SJSA1 (cell line): Measurements from ENCODE around the gene SLC26A6. TPM values are rescaled to one million over a fixed set of nuclear protein-coding genes. Genes with fewer than 3 reads are reported as not detected.

ENCODE experiments used
- DNase-seq, 2 experiments: peaks; one replicate each; pipeline ENCODE4 v3.0.0-alpha.2; 2015 to 2020; ENCODE audit warnings: low spot score in 2 of 2, low read depth in 1 of 2
- H3K27ac ChIP-seq: fragments of 250-450 bp; sonication (Bioruptor Pico); 2 replicates; pipeline ENCODE4 v1.5.1; 2020; ENCODE audit warnings: mild to moderate bottlenecking, moderate library complexity
- H3K27me3 ChIP-seq: fragments of 250-450 bp; sonication (Bioruptor Pico); replicated peaks from 2 replicates; pipeline ENCODE4 v1.5.1; 2020; ENCODE audit warnings: mild to moderate bottlenecking, moderate library complexity
- H3K36me3 ChIP-seq: fragments of 250-450 bp; sonication (Bioruptor Pico); 2 replicates; pipeline ENCODE4 v1.5.1; 2020; ENCODE audit warnings: mild to moderate bottlenecking
- H3K4me1 ChIP-seq: fragments of 250-450 bp; sonication (Bioruptor Pico); replicated peaks from 2 replicates; pipeline ENCODE4 v1.6.1; 2021; ENCODE audit warnings: mild to moderate bottlenecking
- H3K4me3 ChIP-seq: fragments of 250-450 bp; sonication (Bioruptor Pico); 2 replicates; pipeline ENCODE4 v1.5.1; 2020; ENCODE audit warnings: mild to moderate bottlenecking
- H3K9me3 ChIP-seq: fragments of 250-450 bp; sonication (Bioruptor Pico); replicated peaks from 2 replicates; pipeline ENCODE4 v1.5.1; 2020; ENCODE audit warnings: mild to moderate bottlenecking
- total RNA-seq: library from RNA; depleted of rRNA; stranded (reverse); fragments of >200 nt; shearing (Covaris generic); gene quantifications from 2 replicates; pipeline ENCODE4 v1.2.3, GENCODE V29; 2014

SLC26A6 gene
- total RNA-seq, 1 experiment from 2014 or later = 16.4 TPM

GRCh38 chr3:48633256-48633655 lies 2.0 kb downstream of the SLC26A6 start:
- Histone ChIP-seq H3K4me3 (no peak overlapping the region), H3K27ac (no peak overlapping the region), H3K36me3 (peaks cover 43% of the 10 kb centered on the region), H3K9me3 (no peaks in the 10 kb centered on the region), H3K27me3 (no peaks in the 10 kb centered on the region), H3K4me1 (peaks cover 16% of the 10 kb centered on the region)
- DNase-seq = no peak

- peaks cover 53% of the 10 kb centered on the region for H3K36me3 ChIP-seq
- no peak overlapping the region for H3K4me3 ChIP-seq
- peaks cover 16% of the 10 kb centered on the region for H3K4me1 ChIP-seq
- no peak for DNase-seq
- no peaks in the 10 kb centered on the region for H3K27me3 ChIP-seq
- H3K27ac ChIP-seq = no peak overlapping the region
- H3K9me3 ChIP-seq = no peaks in the 10 kb centered on the region
These were observed 3.5 kb downstream of the SLC26A6 start for GRCh38 chr3:48631516-48632448.

DNA sequence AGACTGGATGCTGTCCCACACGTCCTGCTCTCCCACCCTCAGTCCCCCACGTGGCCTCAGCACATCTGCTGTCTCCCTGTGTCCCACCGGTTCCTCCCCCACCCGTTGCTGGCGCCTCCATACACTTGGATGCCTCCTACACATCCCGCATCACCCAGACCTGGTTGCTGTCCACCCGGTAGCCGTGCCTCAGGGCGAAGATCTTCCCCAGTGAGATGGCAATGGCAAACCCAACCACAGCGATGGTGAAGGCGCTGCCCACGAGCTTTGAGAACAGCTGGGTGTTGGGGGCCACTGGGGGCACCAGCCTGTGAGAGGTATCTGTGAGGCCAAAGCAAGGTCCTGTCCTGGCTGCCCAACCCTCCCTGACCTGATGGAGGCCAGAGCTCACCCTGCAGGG lies 4.4 kb downstream of the SLC26A6 start:
- Histone ChIP-seq H3K27me3 (no peaks in the 10 kb centered on the region), H3K4me3 (no peak overlapping the region), H3K36me3 (peaks cover 57% of the 10 kb centered on the region), H3K27ac (no peak overlapping the region), H3K9me3 (no peaks in the 10 kb centered on the region), H3K4me1 (peaks cover 11% of the 10 kb centered on the region)
- no peak for DNase-seq

DNA sequence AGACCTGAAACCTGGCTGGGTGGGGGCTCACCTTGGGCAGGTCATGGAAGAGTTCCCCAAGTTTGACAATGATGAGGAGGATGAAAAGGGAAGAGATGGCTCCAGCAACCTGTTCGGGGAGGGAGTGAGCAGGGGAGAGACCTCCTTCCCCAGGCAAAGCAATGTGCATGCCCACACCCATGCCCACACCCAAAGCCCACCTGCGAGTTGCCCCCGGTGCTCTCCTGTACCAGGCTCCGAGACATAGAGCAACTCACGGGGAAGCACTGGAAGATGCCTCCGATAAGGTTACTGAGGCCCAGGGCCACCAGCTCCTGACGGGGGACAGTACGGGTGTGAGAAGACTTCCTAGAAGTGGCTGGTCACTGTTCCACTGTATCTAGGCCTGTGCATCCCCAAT lies 4.9 kb downstream of the SLC26A6 start:
- H3K9me3 ChIP-seq = no peaks in the 10 kb centered on the region
- peaks cover 8% of the 10 kb centered on the region for H3K4me1 ChIP-seq
- no peak for DNase-seq
- H3K4me3 ChIP-seq = no peak overlapping the region
- no peak overlapping the region for H3K27ac ChIP-seq
- peaks cover 57% of the 10 kb centered on the region for H3K36me3 ChIP-seq
- H3K27me3 ChIP-seq = no peaks in the 10 kb centered on the region

DNA sequence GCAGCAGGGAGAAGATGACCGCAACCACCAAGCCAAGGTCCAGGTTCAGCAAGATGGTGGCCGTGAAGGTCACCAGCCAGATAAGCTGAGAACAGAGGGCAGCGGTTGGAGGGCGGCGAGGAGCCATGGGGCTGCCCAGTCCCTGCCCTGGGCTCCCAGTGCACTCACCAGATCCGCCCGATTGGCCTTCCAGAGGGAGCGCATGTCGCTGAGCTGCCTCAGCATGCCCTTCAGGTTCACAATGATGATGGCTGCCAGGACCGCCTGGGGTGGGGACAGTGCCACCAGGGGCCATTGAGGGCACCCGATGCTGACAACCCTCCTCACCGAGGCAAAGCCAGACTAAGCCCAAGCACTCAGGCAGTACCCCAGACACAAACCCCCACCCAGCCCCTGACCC lies 5.4 kb downstream of the SLC26A6 start:
- peaks cover 8% of the 10 kb centered on the region for H3K4me1 ChIP-seq
- H3K36me3 ChIP-seq = peaks cover 59% of the 10 kb centered on the region
- no peaks in the 10 kb centered on the region for H3K9me3 ChIP-seq
- no peaks in the 10 kb centered on the region for H3K27me3 ChIP-seq
- no peak overlapping the region for H3K4me3 ChIP-seq
- no peak overlapping the region for H3K27ac ChIP-seq
- no peak for DNase-seq

GRCh38 chr3:48628277-48629017 lies 6.8 kb downstream of the SLC26A6 start:
- H3K9me3 ChIP-seq = no peaks in the 10 kb centered on the region
- no peak for DNase-seq
- H3K36me3 ChIP-seq = peaks cover 52% of the 10 kb centered on the region
- no peak overlapping the region for H3K4me3 ChIP-seq
- H3K27me3 ChIP-seq = no peaks in the 10 kb centered on the region
- H3K27ac ChIP-seq = no peak overlapping the region
- H3K4me1 ChIP-seq = no peaks in the 10 kb centered on the region

DNA sequence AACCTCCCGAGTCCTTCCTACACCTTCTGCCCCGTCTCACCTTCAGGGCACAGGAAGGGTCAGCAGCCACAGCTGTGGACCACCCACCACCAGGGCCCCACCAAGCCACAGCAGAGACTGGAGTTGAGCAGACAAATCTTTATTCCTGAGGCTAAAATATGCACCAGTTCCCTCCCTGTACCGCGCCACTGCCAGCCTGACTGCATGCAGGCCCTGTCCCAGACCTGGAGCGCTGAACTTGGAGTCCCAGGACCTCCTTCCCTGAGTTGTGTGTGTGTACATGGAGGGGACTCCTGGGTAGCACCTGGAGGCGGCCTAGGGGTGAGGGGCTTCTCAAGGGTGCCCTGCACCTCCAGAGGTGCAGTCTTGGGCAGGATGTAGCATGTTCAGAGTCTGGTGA lies 9.7 kb downstream of the SLC26A6 start:
- H3K27ac ChIP-seq = no peak overlapping the region
- no peaks in the 10 kb centered on the region for H3K4me1 ChIP-seq
- no peaks in the 10 kb centered on the region for H3K9me3 ChIP-seq
- peaks cover 27% of the 10 kb centered on the region for H3K36me3 ChIP-seq
- H3K4me3 ChIP-seq = no peak overlapping the region
- no peaks in the 10 kb centered on the region for H3K27me3 ChIP-seq
- no peak for DNase-seq

- Histone ChIP-seq H3K27me3 (no peaks in the 10 kb centered on the region), H3K27ac (no peak overlapping the region), H3K36me3 (peaks cover 23% of the 10 kb centered on the region), H3K9me3 (no peaks in the 10 kb centered on the region), H3K4me3 (no peak overlapping the region), H3K4me1 (no peaks in the 10 kb centered on the region)
- DNase-seq = no peak
These were observed 10.5 kb downstream of the SLC26A6 start for GRCh38 chr3:48624767-48625166.

- DNase-seq = no peak
- no peaks in the 10 kb centered on the region for H3K9me3 ChIP-seq
- no peaks in the 10 kb centered on the region for H3K27me3 ChIP-seq
- no peaks in the 10 kb centered on the region for H3K4me1 ChIP-seq
- no peak overlapping the region for H3K27ac ChIP-seq
- no peak overlapping the region for H3K4me3 ChIP-seq
- peaks cover 19% of the 10 kb centered on the region for H3K36me3 ChIP-seq
These were observed 11.3 kb downstream of the SLC26A6 start for GRCh38 chr3:48623851-48624547.

DNA sequence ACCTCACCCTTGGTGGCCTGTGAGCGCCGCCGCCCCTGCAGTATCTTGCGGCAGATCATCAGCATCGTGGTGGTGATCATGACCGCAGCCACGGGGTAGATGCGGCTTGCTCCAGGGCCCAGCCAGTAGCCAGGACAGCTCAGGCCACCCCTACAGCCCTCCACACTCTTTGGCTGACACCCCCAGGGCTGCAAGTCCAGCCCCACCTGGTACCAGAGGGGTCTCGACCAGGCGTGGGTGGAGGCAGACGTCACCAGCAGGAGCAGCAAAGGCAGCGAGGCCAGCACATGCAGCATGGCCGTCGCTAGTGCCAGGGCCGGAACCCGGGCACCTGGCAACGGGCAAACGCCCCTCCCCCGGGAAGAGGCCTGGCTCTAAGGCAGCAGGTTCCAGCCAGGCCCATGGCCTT lies 13.8 kb downstream of the SLC26A6 start, which contains the start of gene TMEM89:
Gene TMEM89 (minus strand): TSS at position 309 of the 409 bp plus-strand sequence. CDS start 13 bp downstream, at position 296.
- Histone ChIP-seq H3K27ac (no peak within 1 kb of the TSS), H3K36me3 (peaks cover 8% of the 10 kb centered on the region; the same call in 1 of the 2 replicates), H3K4me1 (no peaks in the 10 kb centered on the region), H3K9me3 (peaks cover 12% of the 10 kb centered on the region; the same call in 1 of the 2 replicates), H3K27me3 (no peaks in the 10 kb centered on the region), H3K4me3 (no peak within 1 kb of the TSS)
- no peak for DNase-seq

DNA sequence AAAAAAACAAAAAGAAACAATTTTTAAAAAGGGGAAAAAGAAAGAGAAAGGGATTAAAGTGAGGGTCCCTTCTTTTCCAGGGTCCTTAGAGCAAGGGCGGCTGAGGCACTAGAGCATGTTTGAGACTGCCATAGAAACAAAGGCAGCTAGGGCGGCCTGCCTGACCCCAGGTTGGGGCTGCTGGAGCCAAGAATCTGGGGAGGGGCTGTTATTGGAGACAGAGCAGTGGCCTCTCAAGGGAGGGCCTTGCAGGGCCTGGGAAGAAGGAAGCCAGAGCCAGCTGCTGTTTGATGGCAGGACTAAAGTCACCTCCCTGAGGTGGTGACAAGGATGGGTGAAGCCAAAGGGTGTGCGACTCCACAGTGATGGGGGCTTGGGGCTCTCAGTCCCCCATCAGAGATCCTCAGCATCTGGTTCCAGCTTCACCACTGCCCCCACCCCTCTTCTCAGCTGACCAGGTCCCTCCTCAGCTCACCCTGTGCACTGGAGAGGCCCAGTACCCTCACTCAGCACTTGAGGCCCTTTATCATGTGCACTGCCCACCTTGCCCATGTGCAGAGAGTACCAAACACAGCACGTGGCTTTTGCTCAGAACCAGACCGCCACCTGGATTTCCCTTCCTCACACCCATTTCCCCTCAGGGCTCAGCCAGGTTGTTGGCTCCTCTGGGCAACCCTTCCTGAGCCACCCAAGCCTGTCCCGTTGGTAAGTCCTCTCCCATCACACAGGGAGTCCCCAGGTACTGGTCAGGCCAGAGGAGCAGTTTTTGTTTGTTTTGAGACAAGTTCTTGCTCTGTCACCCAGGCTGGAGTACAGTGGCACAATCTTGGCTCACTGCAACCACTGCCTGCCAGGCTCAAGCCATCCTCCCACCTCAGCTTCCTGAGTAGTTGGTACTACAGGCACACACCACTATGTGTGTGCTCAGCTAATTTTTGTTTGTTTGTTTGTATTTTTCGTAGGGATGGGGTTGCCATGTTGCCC lies 15.4 kb downstream of the SLC26A6 start:
- H3K4me3 ChIP-seq = no peak overlapping the region
- no peaks in the 10 kb centered on the region for H3K27me3 ChIP-seq
- no peaks in the 10 kb centered on the region for H3K4me1 ChIP-seq
- H3K9me3 ChIP-seq = peaks cover 12% of the 10 kb centered on the region; the same call in 1 of the 2 replicates
- H3K27ac ChIP-seq = no peak overlapping the region
- DNase-seq = no peak
- no peaks in the 10 kb centered on the region for H3K36me3 ChIP-seq

- peaks cover 12% of the 10 kb centered on the region; the same call in 1 of the 2 replicates for H3K9me3 ChIP-seq
- H3K4me1 ChIP-seq = no peaks in the 10 kb centered on the region
- no peak overlapping the region for H3K27ac ChIP-seq
These were observed 17.7 kb downstream of the SLC26A6 start for GRCh38 chr3:48617559-48617958.

More at GRCh38 chr3:48617559-48617958, 17.7 kb downstream of the SLC26A6 start:
- no peak overlapping the region for H3K4me3 ChIP-seq
- H3K36me3 ChIP-seq = no peaks in the 10 kb centered on the region
- no peaks in the 10 kb centered on the region for H3K27me3 ChIP-seq
- DNase-seq = no peak
